GM18873 (cell line): Measurements from ENCODE around the gene PAF1.

Experiments
- ATAC-seq: cut with Tn5 transposase; IDR thresholded peaks from one replicate; pipeline ENCODE4 v1.9.1; 2021; ENCODE audit warnings: mild to moderate bottlenecking, moderate library complexity, moderate number of reproducible peaks; ENCODE audit not compliant: unreplicated experiment, low FRiP score

PAF1 gene

GRCh38 chr19:39406656-39407409 is 15.9 kb upstream of the PAF1 start, which contains the start of gene ZFP36:
ZFP36 (plus strand) TSS chr19:39406847; CDS start chr19:39406905, 58 bp downstream.
- ATAC-seq = no peak

GRCh38 chr19:39405958-39406655 is 15.2 kb upstream of the PAF1 start:
- ATAC-seq = no peak

GRCh38 chr19:39405261-39405957 is 14.5 kb upstream of the PAF1 start:
- ATAC-seq = no peak

GRCh38 chr19:39403331-39404312 is 12.7 kb upstream of the PAF1 start:
- no peak for ATAC-seq

GRCh38 chr19:39402346-39403300 is 11.7 kb upstream of the PAF1 start:
- ATAC-seq = no peak

GRCh38 chr19:39401549-39402345 is 10.8 kb upstream of the PAF1 start:
- ATAC-seq = no peak

- ATAC-seq = no peak
Observed at GRCh38 chr19:39401070-39401548, 10.2 kb upstream of the PAF1 start.

GRCh38 chr19:39400061-39400460 is 9.2 kb upstream of the PAF1 start:
- ATAC-seq = no peak

- ATAC-seq = no peak
Observed at GRCh38 chr19:39399668-39400050, 8.8 kb upstream of the PAF1 start.

- no peak for ATAC-seq
Observed at GRCh38 chr19:39398297-39398864, 7.5 kb upstream of the PAF1 start.

- no peak for ATAC-seq
Observed at GRCh38 chr19:39397360-39398296, 6.7 kb upstream of the PAF1 start.

GRCh38 chr19:39390451-39390750 is 505 bp downstream of the PAF1 start:
- no peak for ATAC-seq

GRCh38 chr19:39389631-39390414 is 1.1 kb downstream of the PAF1 start:
- no peak for ATAC-seq

- ATAC-seq = no peak
Observed at GRCh38 chr19:39388657-39389056, 2.2 kb downstream of the PAF1 start.

GRCh38 chr19:39386557-39386956 is 4.3 kb downstream of the PAF1 start:
- ATAC-seq = no peak
